Measurements from ENCODE around the gene ZNF580. TPM values are rescaled to one million over a fixed set of nuclear protein-coding genes. Genes with fewer than 3 reads are reported as not detected.

ZNF580 gene
- total RNA-seq, 2 experiments from 2014 or later = 56.6 to 59.8 TPM

- ATAC-seq (ENCODE audit: low read depth) (no peak), DNase-seq (no peak)
- H3K27ac Mint-ChIP-seq = no peak overlapping the region
- POLR2A ChIA-PET = no interaction called here
- peaks cover 1% of the 10 kb centered on the region for H3K36me3 Mint-ChIP-seq
- no peaks in the 10 kb centered on the region for H3K27me3 Mint-ChIP-seq
- no peaks in the 10 kb centered on the region for H3K4me1 Mint-ChIP-seq
- H3K9me3 Mint-ChIP-seq = no peaks in the 10 kb centered on the region
- no peak overlapping the region for H3K4me3 Mint-ChIP-seq
Observed at GRCh38 chr19:55687281-55688201, 46.7 kb downstream of the ZNF580 start.

GRCh38 chr19:55688422-55689218, 47.8 kb downstream of the ZNF580 start:
- no peaks in the 10 kb centered on the region for H3K9me3 Mint-ChIP-seq
- H3K36me3 Mint-ChIP-seq = peaks cover 1% of the 10 kb centered on the region
- no peaks in the 10 kb centered on the region for H3K27me3 Mint-ChIP-seq
- POLR2A ChIA-PET = no interaction called here
- DNase-seq = no peak
- ATAC-seq (ENCODE audit: low read depth) = no peak
- no peak overlapping the region for H3K27ac Mint-ChIP-seq
- H3K4me3 Mint-ChIP-seq = no peak overlapping the region
- no peaks in the 10 kb centered on the region for H3K4me1 Mint-ChIP-seq

DNA sequence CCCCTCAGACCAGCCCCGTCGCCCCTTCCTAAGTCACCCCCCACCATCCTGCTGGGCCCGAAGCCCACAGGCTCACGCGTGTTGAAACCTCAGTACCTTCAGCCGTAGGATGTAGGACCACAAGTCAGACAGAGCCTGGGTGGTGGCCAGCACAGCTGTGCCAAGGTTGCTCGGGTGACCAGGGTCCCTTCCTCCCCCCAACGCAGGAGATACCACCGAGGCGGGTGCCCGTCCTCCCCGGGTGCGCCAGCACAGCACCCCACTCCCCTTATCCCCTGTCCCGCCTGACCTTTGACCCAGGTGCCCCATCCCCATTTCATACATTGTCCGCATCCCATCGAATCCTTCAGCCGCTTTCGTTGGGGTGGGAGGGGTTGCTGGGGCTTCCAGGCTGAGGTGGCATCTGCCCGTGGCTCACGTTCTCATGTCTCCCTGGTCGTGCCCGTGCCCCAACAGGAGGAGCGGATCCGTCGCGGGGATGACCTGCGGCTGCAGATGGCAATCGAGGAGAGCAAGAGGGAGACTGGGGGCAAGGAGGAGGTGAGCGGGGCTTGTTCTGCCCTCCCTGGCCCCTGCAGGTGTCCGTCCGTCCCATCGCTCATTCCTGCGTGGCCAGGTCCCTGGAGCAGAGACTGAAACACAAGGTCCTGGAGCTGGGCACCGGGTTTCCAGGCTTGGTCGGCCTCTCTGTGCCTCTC, 48.8 kb downstream of the ZNF580 start:
- no peak overlapping the region for H3K27ac Mint-ChIP-seq
- POLR2A ChIA-PET = interaction anchor here (0.5 kb wide), 1 partner anchor 18 kb away, joined by 3 read pairs; no protein-coding TSS in a partner anchor

DNA sequence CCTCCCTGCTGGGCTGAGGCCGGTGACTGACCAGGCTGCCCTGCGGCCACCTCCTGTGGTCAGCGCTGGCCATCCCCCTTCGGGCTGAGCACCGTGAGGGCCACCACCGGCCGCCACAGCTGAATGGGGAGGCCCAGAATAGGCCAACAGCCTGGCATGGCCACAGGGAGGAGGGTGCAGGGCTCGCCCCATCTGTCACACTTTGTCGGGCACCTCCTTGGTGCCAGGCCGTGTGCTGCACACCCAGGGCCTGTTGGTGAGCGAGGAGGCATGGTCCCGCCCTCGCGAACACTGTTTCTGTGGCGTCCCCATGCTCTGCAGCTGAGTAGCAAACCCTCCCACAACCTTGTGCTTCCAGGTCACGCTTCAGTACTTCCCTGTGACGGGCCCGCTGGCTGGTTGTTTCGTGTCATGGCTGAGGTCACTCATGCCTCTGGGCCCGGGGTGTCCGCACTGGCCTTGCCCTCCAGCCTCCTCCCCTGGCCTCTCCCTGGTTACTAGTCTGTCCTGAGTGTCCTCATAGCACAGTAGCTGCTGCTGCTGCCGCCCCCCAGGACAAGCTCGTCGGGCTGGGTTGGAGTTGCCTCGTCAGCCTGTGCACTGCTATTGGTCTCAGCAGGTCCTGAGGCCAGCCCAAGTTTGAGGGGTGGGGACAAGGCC, 49.4 kb downstream of the ZNF580 start:
- DNase-seq (no peak), ATAC-seq (ENCODE audit: low read depth) (no peak)
- Mint-ChIP-seq H3K27me3 (no peaks in the 10 kb centered on the region), H3K9me3 (no peaks in the 10 kb centered on the region), H3K4me1 (no peaks in the 10 kb centered on the region), H3K27ac (no peak overlapping the region), H3K4me3 (no peak overlapping the region), H3K36me3 (peaks cover 1% of the 10 kb centered on the region)
- POLR2A ChIA-PET = no interaction called here

More for the DNA sequence above, 48.8 kb downstream of the ZNF580 start:
- no peaks in the 10 kb centered on the region for H3K27me3 Mint-ChIP-seq
- DNase-seq = peak; percentile 17
- H3K4me1 Mint-ChIP-seq = no peaks in the 10 kb centered on the region
- H3K9me3 Mint-ChIP-seq = no peaks in the 10 kb centered on the region
- no peak for ATAC-seq (ENCODE audit: low read depth)
- no peak overlapping the region for H3K4me3 Mint-ChIP-seq
- peaks cover 1% of the 10 kb centered on the region for H3K36me3 Mint-ChIP-seq

DNA sequence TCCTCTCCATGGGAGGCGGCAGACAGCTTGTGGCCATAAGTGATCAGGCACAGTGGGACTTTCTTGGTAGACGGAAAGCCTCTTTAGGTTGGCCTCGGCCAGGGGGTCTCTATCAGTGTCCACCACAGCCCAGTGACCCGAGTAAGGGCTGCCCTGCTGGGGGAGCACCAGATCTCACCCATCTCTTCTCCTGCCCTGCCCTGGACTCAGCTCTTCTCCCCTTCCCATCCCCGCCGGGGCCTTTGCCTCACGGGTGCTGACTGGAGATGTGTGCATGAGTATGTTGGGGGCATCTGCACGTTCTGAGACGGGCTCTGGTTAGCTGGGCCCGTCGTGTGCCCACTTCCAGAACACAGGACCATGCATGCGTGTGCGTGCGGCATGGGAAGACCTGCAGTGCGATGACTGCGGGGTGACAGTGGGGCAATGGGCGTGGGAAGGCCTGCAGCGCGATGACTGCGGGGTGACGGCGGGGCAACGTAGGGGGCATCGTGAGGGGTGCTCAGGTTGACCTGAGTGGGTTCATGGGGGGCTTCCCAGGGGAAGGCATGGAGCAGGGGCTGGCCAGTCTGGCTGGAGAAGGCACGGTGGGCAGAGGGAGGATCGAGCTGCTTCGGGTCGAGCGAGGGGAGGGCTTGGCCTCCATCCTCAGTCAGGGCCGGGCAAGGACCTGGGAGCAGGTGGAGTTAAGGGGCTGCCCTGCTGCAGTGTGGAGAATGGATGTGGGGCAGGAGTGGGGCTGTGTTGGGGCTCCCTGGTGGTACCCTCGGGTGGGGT, 50.2 kb downstream of the ZNF580 start:
- POLR2A ChIA-PET = no interaction called here
- Mint-ChIP-seq H3K27ac (no peak overlapping the region), H3K4me1 (no peaks in the 10 kb centered on the region), H3K4me3 (no peak overlapping the region), H3K27me3 (no peaks in the 10 kb centered on the region), H3K9me3 (no peaks in the 10 kb centered on the region), H3K36me3 (peaks cover 1% of the 10 kb centered on the region)
- DNase-seq (peak; percentile 28), ATAC-seq (ENCODE audit: low read depth) (no peak)

DNA sequence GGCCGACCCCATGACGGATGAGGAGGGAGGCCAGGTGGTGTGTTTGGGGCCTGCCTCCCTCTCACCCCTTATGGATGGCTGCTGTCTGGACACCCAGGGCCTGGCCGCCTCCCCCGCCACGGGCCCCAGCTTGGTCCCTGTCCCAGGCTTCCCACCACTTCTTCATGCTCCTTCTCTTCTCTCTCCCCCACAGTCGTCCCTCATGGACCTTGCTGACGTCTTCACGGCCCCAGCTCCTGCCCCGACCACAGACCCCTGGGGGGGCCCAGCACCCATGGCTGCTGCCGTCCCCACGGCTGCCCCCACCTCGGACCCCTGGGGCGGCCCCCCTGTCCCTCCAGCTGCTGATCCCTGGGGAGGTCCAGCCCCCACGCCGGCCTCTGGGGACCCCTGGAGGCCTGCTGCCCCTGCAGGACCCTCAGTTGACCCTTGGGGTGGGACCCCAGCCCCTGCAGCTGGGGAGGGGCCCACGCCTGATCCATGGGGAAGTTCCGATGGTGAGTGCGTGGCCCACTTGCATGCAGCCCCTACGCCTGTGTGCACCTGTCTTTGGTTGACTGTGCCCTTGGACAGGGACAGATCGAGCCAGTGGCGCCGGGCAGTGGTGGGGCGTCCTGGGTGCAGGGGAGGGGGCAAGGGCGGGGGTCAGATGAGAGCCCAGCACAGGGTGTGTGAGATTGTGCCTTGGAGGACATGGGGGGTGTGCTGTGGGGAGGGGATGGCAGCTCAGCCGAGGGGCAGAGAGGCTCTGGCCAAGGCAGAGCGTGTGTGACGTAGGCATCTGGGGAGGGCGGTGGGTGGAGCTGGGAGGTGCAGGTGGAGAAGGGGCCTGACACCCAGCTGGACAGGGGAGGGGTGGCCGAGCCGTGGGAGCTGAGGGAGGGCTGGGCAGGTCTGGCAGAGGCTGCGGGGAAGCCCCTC, 51.0 kb downstream of the ZNF580 start:
- Mint-ChIP-seq H3K36me3 (peaks cover 1% of the 10 kb centered on the region), H3K27me3 (no peaks in the 10 kb centered on the region)

DNA sequence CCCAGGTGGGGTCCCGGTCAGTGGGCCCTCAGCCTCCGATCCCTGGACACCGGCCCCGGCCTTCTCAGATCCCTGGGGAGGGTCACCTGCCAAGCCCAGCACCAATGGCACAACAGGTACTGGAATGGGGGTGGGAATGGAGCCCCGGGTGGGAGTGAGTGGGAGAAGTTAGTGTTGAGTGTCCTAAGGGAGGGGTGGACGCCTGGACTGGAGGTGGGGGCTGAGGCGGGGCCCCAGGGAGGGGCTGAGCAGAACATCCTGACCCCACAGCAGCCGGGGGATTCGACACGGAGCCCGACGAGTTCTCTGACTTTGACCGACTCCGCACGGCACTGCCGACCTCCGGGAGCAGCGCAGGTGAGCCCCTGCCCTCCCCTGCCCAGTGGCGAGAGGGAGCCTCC, 51.9 kb downstream of the ZNF580 start:
- POLR2A ChIA-PET = no interaction called here
- Mint-ChIP-seq H3K9me3 (no peaks in the 10 kb centered on the region), H3K27ac (no peak overlapping the region), H3K4me3 (no peak overlapping the region), H3K36me3 (no peaks in the 10 kb centered on the region), H3K27me3 (no peaks in the 10 kb centered on the region), H3K4me1 (no peaks in the 10 kb centered on the region)
- ATAC-seq (ENCODE audit: low read depth) (no peak), DNase-seq (peak; percentile 23)

More for the DNA sequence above, 51.0 kb downstream of the ZNF580 start:
- no peaks in the 10 kb centered on the region for H3K9me3 Mint-ChIP-seq
- ATAC-seq (ENCODE audit: low read depth) (no peak), DNase-seq (peak; percentile 20)
- no peak overlapping the region for H3K4me3 Mint-ChIP-seq
- POLR2A ChIA-PET = no interaction called here
- H3K4me1 Mint-ChIP-seq = no peaks in the 10 kb centered on the region
- no peak overlapping the region for H3K27ac Mint-ChIP-seq

Other genes with a start within 250 kb of the ZNF580 start
- gene UBE2S, start 233.2 kb upstream of the ZNF580 start, total RNA-seq = 100 to 1,000 TPM; 184 to 203 TPM
- gene SHISA7, start 197.7 kb upstream of the ZNF580 start, total RNA-seq = not detected
- 10 to 100 TPM; 13.7 to 16.8 TPM for gene ISOC2, start 179.4 kb upstream of the ZNF580 start, total RNA-seq
- not detected for gene C19orf85, start 176.3 kb upstream of the ZNF580 start, total RNA-seq
- 10 to 100 TPM in 1 of 2 experiments, 1 to 10 TPM in 1; 9.4 to 11.5 TPM for gene ZNF628, start 164.4 kb upstream of the ZNF580 start, total RNA-seq
- gene NAT14, start 155.8 kb upstream of the ZNF580 start, total RNA-seq = 10 to 100 TPM; 14.5 to 15.0 TPM
- gene SSC5D, start 152.6 kb upstream of the ZNF580 start, total RNA-seq = 1 to 10 TPM in 1 of 2 experiments, under 1 TPM in 1; 0.86 to 1.1 TPM
- not detected for gene SBK2, start 103.9 kb upstream of the ZNF580 start, total RNA-seq
- not detected for gene SBK3, start 95.5 kb upstream of the ZNF580 start, total RNA-seq
- gene ZNF579, start 60.2 kb upstream of the ZNF580 start, total RNA-seq = 10 to 100 TPM; 10.1 to 10.4 TPM
- 10 to 100 TPM; 16.0 to 18.4 TPM for gene FIZ1, start 41.5 kb upstream of the ZNF580 start, total RNA-seq
- gene ZNF524, start 40.7 kb upstream of the ZNF580 start, total RNA-seq = 10 to 100 TPM; 25.2 to 26.6 TPM
- 10 to 100 TPM; 18.3 to 18.6 TPM for gene ZNF865, start 35.4 kb upstream of the ZNF580 start, total RNA-seq
- gene ZNF784, start 16.4 kb upstream of the ZNF580 start, total RNA-seq = 1 to 10 TPM; 6.3 to 7.6 TPM
- 10 to 100 TPM; 28.6 to 31.7 TPM for gene ZNF581, start 2.6 kb downstream of the ZNF580 start, total RNA-seq
- 10 to 100 TPM; 12.1 to 13.4 TPM for gene CCDC106, start 7.2 kb downstream of the ZNF580 start, total RNA-seq
- 100 to 1,000 TPM; 257 to 267 TPM for gene U2AF2, start 14.0 kb downstream of the ZNF580 start, total RNA-seq
- 10 to 100 TPM; 55.3 to 58.2 TPM for gene EPN1, start 34.2 kb downstream of the ZNF580 start, total RNA-seq
- not detected for gene NLRP9, start 97.4 kb downstream of the ZNF580 start, total RNA-seq
- gene RFPL4A, start 118.1 kb downstream of the ZNF580 start, total RNA-seq = not detected
- not detected for gene RFPL4AL1, start 128.1 kb downstream of the ZNF580 start, total RNA-seq
- gene NLRP11, start 191.0 kb downstream of the ZNF580 start, total RNA-seq = not detected
- not detected for gene NLRP4, start 195.5 kb downstream of the ZNF580 start, total RNA-seq

Measured in activated naive CD8-positive, alpha-beta T cell treated with anti-CD3 and anti-CD28 coated beads, Interleukin-2, amount 10 ng/mL, durations not matched to agents 7 days and 5 days (primary cell).